ENCODE data around the gene PANK3. TPM values are rescaled to one million over a fixed set of nuclear protein-coding genes. Genes with fewer than 3 reads are reported as not detected.
A peak's percentile ranks its signal among the peaks of the same experiment; 100 is the strongest.
"Not testable (repeated sequence)": the region's sequence is repeated elsewhere in the genome, so short reads cannot be mapped to it uniquely, and the experiment has no call there.

Gene PANK3
- total RNA-seq, 1 experiment from 2014 or later, result 78.3 TPM

DNA sequence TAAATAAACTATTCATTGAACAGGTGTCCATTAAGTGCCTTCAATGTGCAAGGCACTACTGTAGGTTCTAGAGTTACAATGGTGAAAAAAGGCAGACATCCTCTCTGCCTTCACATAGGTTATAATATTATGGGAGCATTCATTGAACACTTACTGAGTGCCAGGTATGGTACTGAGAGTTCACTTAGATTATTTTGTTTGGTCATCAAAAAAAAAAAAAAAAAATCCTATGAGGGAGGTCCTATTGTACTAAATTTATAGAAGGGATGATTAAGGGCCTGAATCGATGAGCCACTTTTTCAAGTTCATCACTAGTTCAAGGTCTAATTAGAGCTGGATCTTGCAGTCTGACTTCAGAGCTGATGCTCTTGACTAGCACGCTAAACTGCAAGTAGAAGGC is 22.8 kb upstream of the PANK3 start:
- Histone ChIP-seq H3K4me2 (ENCODE audit: low read depth, low read length, poor library complexity, severe bottlenecking) (no peak overlapping the region), H3K9ac (ENCODE audit: low read length) (no peak overlapping the region), H3K9me2 (replicated peaks; ENCODE audit: insufficient read depth, low read length) (no peaks in the 10 kb centered on the region), H3K4me3 (ENCODE audit: low read length) (no peak overlapping the region), H3K79me2 (ENCODE audit: low read length) (no peaks in the 10 kb centered on the region), H3K27me3 (ENCODE audit: low read length) (no peaks in the 10 kb centered on the region), H2AFZ (ENCODE audit: low read length) (no peak overlapping the region), H3K36me3 (ENCODE audit: insufficient read depth, low read length) (no peaks in the 10 kb centered on the region), H3K4me1 (ENCODE audit: low read length) (no peaks in the 10 kb centered on the region), H3K27ac (ENCODE audit: low read length) (no peak overlapping the region), H4K20me1 (ENCODE audit: insufficient read depth, low read depth, low read length) (no peaks in the 10 kb centered on the region), H3K9me3 (ENCODE audit: low read length) (no peaks in the 10 kb centered on the region)
- DNase-seq, result no peak

DNA sequence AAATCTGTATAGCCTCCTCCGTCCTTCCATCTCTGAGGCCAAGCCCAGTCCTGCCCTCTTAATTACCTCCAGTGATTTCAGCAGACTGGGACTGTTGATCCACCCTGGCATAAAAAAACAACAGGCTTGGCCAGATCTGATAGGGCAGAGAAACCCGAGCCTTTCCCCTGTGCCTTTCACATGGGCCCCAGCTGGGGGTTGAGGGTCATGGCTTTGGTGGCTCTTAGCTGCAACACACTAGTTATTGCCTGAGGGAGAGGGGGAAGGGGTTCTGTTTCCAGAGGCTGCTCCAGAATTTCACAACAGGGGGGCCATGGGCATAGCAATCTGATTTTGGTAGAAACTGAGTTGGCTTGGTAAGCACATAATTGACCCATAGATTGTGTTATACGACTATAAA is 21.2 kb upstream of the PANK3 start:
- Histone ChIP-seq H2AFZ (ENCODE audit: low read length) (no peak overlapping the region), H3K27me3 (ENCODE audit: low read length) (no peaks in the 10 kb centered on the region), H3K4me1 (ENCODE audit: low read length) (no peaks in the 10 kb centered on the region), H3K9ac (ENCODE audit: low read length) (no peak overlapping the region), H3K9me2 (replicated peaks; ENCODE audit: insufficient read depth, low read length) (no peaks in the 10 kb centered on the region), H4K20me1 (ENCODE audit: insufficient read depth, low read depth, low read length) (no peaks in the 10 kb centered on the region), H3K36me3 (ENCODE audit: insufficient read depth, low read length) (no peaks in the 10 kb centered on the region), H3K4me2 (ENCODE audit: low read depth, low read length, poor library complexity, severe bottlenecking) (no peak overlapping the region), H3K9me3 (ENCODE audit: low read length) (no peaks in the 10 kb centered on the region), H3K27ac (ENCODE audit: low read length) (no peak overlapping the region), H3K79me2 (ENCODE audit: low read length) (no peaks in the 10 kb centered on the region), H3K4me3 (ENCODE audit: low read length) (no peak overlapping the region)
- no peak for DNase-seq

GRCh38 chr5:168599826-168600225 is 20.7 kb upstream of the PANK3 start:
- H2AFZ ChIP-seq (ENCODE audit: low read length), result no peak overlapping the region
- no peaks in the 10 kb centered on the region for H3K36me3 ChIP-seq (ENCODE audit: insufficient read depth, low read length)
- no peaks in the 10 kb centered on the region for H3K9me3 ChIP-seq (ENCODE audit: low read length)
- no peak for DNase-seq
- no peaks in the 10 kb centered on the region for H3K9me2 ChIP-seq (replicated peaks; ENCODE audit: insufficient read depth, low read length)
- H4K20me1 ChIP-seq (ENCODE audit: insufficient read depth, low read depth, low read length), result no peaks in the 10 kb centered on the region
- H3K9ac ChIP-seq (ENCODE audit: low read length), result no peak overlapping the region
- H3K4me3 ChIP-seq (ENCODE audit: low read length), result no peak overlapping the region
- H3K4me2 ChIP-seq (ENCODE audit: low read depth, low read length, poor library complexity, severe bottlenecking), result no peak overlapping the region
- no peaks in the 10 kb centered on the region for H3K4me1 ChIP-seq (ENCODE audit: low read length)
- no peaks in the 10 kb centered on the region for H3K79me2 ChIP-seq (ENCODE audit: low read length)
- H3K27me3 ChIP-seq (ENCODE audit: low read length), result no peaks in the 10 kb centered on the region
- no peak overlapping the region for H3K27ac ChIP-seq (ENCODE audit: low read length)

DNA sequence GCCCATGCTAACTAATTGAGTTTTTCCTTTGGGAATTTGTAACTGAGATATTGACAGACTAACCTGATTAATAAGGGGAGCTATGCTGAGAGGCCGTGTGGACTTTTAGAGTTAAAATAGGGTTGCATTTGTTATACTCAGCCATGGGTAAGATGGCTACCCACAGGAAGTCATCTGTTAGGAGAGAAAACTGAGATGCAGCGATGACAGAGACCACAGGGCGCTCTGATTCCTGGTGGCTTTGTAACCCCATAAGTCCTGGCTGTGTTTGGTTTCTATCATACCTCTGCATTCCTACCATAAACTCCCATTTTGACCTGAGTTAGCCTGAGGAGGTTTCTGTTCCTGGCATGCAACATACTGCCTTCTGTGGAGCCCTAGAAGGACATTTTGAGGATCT is 19.5 kb upstream of the PANK3 start:
- H3K9me2 ChIP-seq (replicated peaks; ENCODE audit: insufficient read depth, low read length), result no peaks in the 10 kb centered on the region
- no peak overlapping the region for H3K27ac ChIP-seq (ENCODE audit: low read length)
- no peak overlapping the region for H3K4me3 ChIP-seq (ENCODE audit: low read length)
- H2AFZ ChIP-seq (ENCODE audit: low read length), result no peak overlapping the region
- H4K20me1 ChIP-seq (ENCODE audit: insufficient read depth, low read depth, low read length), result no peaks in the 10 kb centered on the region
- DNase-seq, result no peak
- H3K4me1 ChIP-seq (ENCODE audit: low read length), result no peaks in the 10 kb centered on the region
- H3K27me3 ChIP-seq (ENCODE audit: low read length), result no peaks in the 10 kb centered on the region
- no peak overlapping the region for H3K9ac ChIP-seq (ENCODE audit: low read length)
- no peaks in the 10 kb centered on the region for H3K79me2 ChIP-seq (ENCODE audit: low read length)
- H3K9me3 ChIP-seq (ENCODE audit: low read length), result no peaks in the 10 kb centered on the region
- H3K36me3 ChIP-seq (ENCODE audit: insufficient read depth, low read length), result no peaks in the 10 kb centered on the region
- no peak overlapping the region for H3K4me2 ChIP-seq (ENCODE audit: low read depth, low read length, poor library complexity, severe bottlenecking)

GRCh38 chr5:168596927-168597326 is 17.8 kb upstream of the PANK3 start:
- Histone ChIP-seq H3K79me2 (ENCODE audit: low read length) (no peaks in the 10 kb centered on the region), H3K9me2 (replicated peaks; ENCODE audit: insufficient read depth, low read length) (no peaks in the 10 kb centered on the region), H3K4me3 (ENCODE audit: low read length) (no peak overlapping the region), H3K27ac (ENCODE audit: low read length) (no peak overlapping the region), H2AFZ (ENCODE audit: low read length) (no peak overlapping the region), H3K9ac (ENCODE audit: low read length) (no peak overlapping the region), H3K9me3 (ENCODE audit: low read length) (no peaks in the 10 kb centered on the region), H3K4me2 (ENCODE audit: low read depth, low read length, poor library complexity, severe bottlenecking) (no peak overlapping the region), H3K36me3 (ENCODE audit: insufficient read depth, low read length) (no peaks in the 10 kb centered on the region), H3K4me1 (ENCODE audit: low read length) (no peaks in the 10 kb centered on the region), H4K20me1 (ENCODE audit: insufficient read depth, low read depth, low read length) (no peaks in the 10 kb centered on the region), H3K27me3 (ENCODE audit: low read length) (no peaks in the 10 kb centered on the region)
- no peak for DNase-seq

GRCh38 chr5:168596122-168596521 is 17.0 kb upstream of the PANK3 start:
- not testable (repeated sequence) for H3K9ac ChIP-seq (ENCODE audit: low read length); H3K27me3 ChIP-seq (ENCODE audit: low read length); H3K9me3 ChIP-seq (ENCODE audit: low read length); H3K27ac ChIP-seq (ENCODE audit: low read length); H3K9me2 ChIP-seq (replicated peaks; ENCODE audit: insufficient read depth, low read length); H3K36me3 ChIP-seq (ENCODE audit: insufficient read depth, low read length); H3K79me2 ChIP-seq (ENCODE audit: low read length); H3K4me1 ChIP-seq (ENCODE audit: low read length); H4K20me1 ChIP-seq (ENCODE audit: insufficient read depth, low read depth, low read length); H3K4me2 ChIP-seq (ENCODE audit: low read depth, low read length, poor library complexity, severe bottlenecking); H2AFZ ChIP-seq (ENCODE audit: low read length); H3K4me3 ChIP-seq (ENCODE audit: low read length); DNase-seq

GRCh38 chr5:168592014-168592368 is 12.8 kb upstream of the PANK3 start:
- Histone ChIP-seq H3K27ac (ENCODE audit: low read length) (no peak overlapping the region), H3K27me3 (ENCODE audit: low read length) (no peaks in the 10 kb centered on the region), H3K4me1 (ENCODE audit: low read length) (no peaks in the 10 kb centered on the region), H3K9ac (ENCODE audit: low read length) (no peak overlapping the region), H3K4me3 (ENCODE audit: low read length) (no peak overlapping the region), H3K79me2 (ENCODE audit: low read length) (no peaks in the 10 kb centered on the region), H3K9me3 (ENCODE audit: low read length) (no peaks in the 10 kb centered on the region), H2AFZ (ENCODE audit: low read length) (no peak overlapping the region), H4K20me1 (ENCODE audit: insufficient read depth, low read depth, low read length) (no peaks in the 10 kb centered on the region), H3K36me3 (ENCODE audit: insufficient read depth, low read length) (no peaks in the 10 kb centered on the region), H3K9me2 (replicated peaks; ENCODE audit: insufficient read depth, low read length) (no peaks in the 10 kb centered on the region), H3K4me2 (ENCODE audit: low read depth, low read length, poor library complexity, severe bottlenecking) (no peak overlapping the region)
- DNase-seq, result no peak

GRCh38 chr5:168591302-168592013 is 12.3 kb upstream of the PANK3 start:
- Histone ChIP-seq H3K9me3 (ENCODE audit: low read length) (no peaks in the 10 kb centered on the region), H3K27me3 (ENCODE audit: low read length) (no peaks in the 10 kb centered on the region), H3K4me2 (ENCODE audit: low read depth, low read length, poor library complexity, severe bottlenecking) (no peak overlapping the region), H3K4me3 (ENCODE audit: low read length) (no peak overlapping the region), H3K9ac (ENCODE audit: low read length) (no peak overlapping the region), H3K9me2 (replicated peaks; ENCODE audit: insufficient read depth, low read length) (no peaks in the 10 kb centered on the region), H3K27ac (ENCODE audit: low read length) (no peak overlapping the region), H3K36me3 (ENCODE audit: insufficient read depth, low read length) (no peaks in the 10 kb centered on the region), H2AFZ (ENCODE audit: low read length) (no peak overlapping the region), H3K79me2 (ENCODE audit: low read length) (no peaks in the 10 kb centered on the region), H3K4me1 (ENCODE audit: low read length) (no peaks in the 10 kb centered on the region), H4K20me1 (ENCODE audit: insufficient read depth, low read depth, low read length) (no peaks in the 10 kb centered on the region)
- peak; percentile 39 for DNase-seq

DNA sequence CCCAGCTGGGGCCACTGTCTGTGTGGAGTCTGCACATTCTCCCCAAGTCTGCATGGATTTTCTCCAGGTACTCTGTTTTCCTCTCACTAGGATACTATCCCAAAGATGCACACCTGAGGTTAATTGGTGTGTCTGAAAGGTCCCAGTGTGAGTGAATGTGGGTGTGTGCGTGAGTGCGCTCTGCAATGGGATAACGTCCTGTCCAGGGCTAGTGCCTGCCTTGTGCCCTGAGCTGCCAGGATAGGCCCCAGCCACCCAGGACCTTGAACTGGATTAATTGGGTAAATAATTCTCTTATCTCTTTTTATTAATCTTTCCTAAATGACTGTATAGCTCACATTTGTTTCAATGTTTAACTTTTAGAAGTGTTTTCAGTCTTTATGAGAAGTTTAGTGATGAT is 11.5 kb upstream of the PANK3 start:
- Histone ChIP-seq H3K9me3 (ENCODE audit: low read length) (no peaks in the 10 kb centered on the region), H3K4me3 (ENCODE audit: low read length) (no peak overlapping the region), H3K27ac (ENCODE audit: low read length) (no peak overlapping the region), H3K36me3 (ENCODE audit: insufficient read depth, low read length) (no peaks in the 10 kb centered on the region), H2AFZ (ENCODE audit: low read length) (no peak overlapping the region), H3K79me2 (ENCODE audit: low read length) (no peaks in the 10 kb centered on the region), H3K9me2 (replicated peaks; ENCODE audit: insufficient read depth, low read length) (no peaks in the 10 kb centered on the region), H3K4me1 (ENCODE audit: low read length) (no peaks in the 10 kb centered on the region), H4K20me1 (ENCODE audit: insufficient read depth, low read depth, low read length) (no peaks in the 10 kb centered on the region), H3K4me2 (ENCODE audit: low read depth, low read length, poor library complexity, severe bottlenecking) (no peak overlapping the region), H3K9ac (ENCODE audit: low read length) (no peak overlapping the region), H3K27me3 (ENCODE audit: low read length) (no peaks in the 10 kb centered on the region)
- no peak for DNase-seq
